ENCODE measurements around the gene RPL15.

The RPL15 gene

DNA sequence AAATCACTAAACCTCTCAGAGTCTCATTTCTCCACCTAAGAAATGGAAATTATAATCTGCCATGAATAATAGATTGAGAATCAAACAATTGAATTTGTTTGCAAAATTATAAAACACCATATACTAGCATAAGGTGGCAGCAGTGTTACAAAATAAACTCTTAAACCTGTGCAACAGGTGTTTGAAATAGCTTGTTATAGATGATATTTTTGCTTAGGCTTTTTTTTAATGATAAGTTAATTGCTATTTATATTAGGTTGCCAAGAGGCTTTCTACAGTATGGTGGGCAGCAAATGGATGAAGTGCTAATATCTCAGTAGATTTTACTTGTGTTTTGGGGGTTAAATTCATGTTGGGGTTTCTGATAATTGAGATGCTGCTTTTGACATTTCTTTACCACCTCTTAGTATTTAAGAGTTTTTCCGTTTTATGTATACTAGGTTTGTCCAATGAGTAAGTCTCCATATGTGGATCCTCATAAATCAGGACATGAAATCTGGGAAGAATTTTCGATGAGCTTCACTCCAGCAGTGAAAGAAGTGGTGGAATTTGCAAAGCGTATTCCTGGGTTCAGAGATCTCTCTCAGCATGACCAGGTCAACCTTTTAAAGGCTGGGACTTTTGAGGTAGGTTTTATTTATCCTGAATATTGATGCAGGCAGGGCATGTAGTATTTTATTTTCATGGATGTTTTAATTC is 47.8 kb downstream of the RPL15 start:
- H3K9me3 ChIP-seq (ENCODE audit: insufficient read depth, low read depth, low read length), result no peaks in the 10 kb centered on the region
- peaks cover 79% of the 10 kb centered on the region for H3K36me3 ChIP-seq (ENCODE audit: insufficient read depth, low read length)
- H3K4me1 ChIP-seq (ENCODE audit: insufficient read depth, low read length), result peaks cover 3% of the 10 kb centered on the region; the same call in 1 of the 2 replicates
- H3K27me3 ChIP-seq (ENCODE audit: insufficient read depth, low read length), result no peaks in the 10 kb centered on the region
- no peak overlapping the region for H3K4me3 ChIP-seq (ENCODE audit: low read length)
- no peak overlapping the region for H3K9ac ChIP-seq (ENCODE audit: low read depth, low read length)
- WGBS, result 98% methylated on average over 3 of the region's 3 CpGs
- H3K27ac ChIP-seq (ENCODE audit: low read depth, low read length), result no peak overlapping the region

DNA sequence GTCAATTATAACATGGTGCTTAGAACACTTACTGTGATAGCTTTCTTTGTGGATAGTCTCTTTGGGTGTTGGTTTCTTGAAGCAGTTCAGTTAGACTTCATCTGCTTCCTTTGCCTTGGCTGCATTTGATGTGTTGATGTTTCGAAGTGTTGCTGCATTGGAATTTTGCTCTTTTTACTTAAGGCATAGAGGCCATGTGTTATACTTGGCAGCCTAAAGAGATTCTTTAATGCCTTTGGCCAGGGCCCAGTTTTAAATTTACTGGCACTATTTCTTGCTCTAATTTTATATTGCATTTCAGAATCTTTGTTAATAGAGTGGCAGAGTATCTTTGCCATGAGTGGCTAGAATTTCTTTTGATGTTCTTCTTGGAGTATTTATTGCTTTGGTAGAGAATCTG is 49.4 kb downstream of the RPL15 start:
- H3K27ac ChIP-seq (ENCODE audit: low read depth, low read length), result no peak overlapping the region
- WGBS, result 88% methylated on average over 1 of the region's 1 CpG

DNA sequence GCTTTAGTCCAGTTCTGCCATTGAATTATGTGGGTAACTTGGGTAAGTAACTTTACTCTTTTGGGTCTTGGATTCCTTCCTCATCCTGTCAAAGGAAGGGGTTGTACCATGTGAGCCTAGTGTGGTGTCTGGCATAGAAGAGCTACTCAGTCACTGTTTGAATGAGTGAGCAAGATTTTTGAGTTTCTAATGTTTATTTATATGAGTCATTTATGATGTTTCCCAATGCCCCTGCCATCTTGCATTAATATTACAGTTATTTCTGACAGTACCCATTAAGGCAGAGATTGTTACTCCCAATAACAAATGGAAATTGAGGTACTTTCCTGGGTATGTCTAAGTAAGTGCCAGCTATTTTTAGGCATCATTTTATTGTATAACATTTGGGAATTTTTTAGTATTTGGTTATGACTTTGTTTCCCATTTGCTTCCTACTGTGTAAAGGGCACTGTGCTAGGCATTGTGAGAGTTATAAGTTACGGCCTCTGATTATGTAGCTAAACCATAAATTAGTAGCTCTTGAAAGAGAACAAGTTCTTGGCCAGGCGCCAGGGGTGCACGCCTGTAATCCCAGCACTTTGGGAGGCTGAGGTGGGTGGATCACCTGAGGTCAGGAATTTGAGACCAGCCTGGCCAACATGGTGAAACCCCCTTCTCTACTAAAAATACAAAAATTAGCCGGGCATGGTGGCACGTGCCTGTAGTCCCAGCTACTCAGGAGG is 51.7 kb downstream of the RPL15 start:
- Histone ChIP-seq H3K9ac (ENCODE audit: low read depth, low read length) (no peak overlapping the region), H3K36me3 (ENCODE audit: insufficient read depth, low read length) (peaks cover 68% of the 10 kb centered on the region), H3K27ac (ENCODE audit: low read depth, low read length) (no peak overlapping the region), H3K9me3 (ENCODE audit: insufficient read depth, low read depth, low read length) (no peaks in the 10 kb centered on the region), H3K27me3 (ENCODE audit: insufficient read depth, low read length) (no peaks in the 10 kb centered on the region), H3K4me1 (ENCODE audit: insufficient read depth, low read length) (no peaks in the 10 kb centered on the region), H3K4me3 (ENCODE audit: low read length) (no peak overlapping the region)
- 94% methylated on average over 5 of the region's 5 CpGs for WGBS

More for the DNA sequence above, 49.4 kb downstream of the RPL15 start:
- H3K27me3 ChIP-seq (ENCODE audit: insufficient read depth, low read length), result no peaks in the 10 kb centered on the region
- H3K9me3 ChIP-seq (ENCODE audit: insufficient read depth, low read depth, low read length), result no peaks in the 10 kb centered on the region
- no peak overlapping the region for H3K4me3 ChIP-seq (ENCODE audit: low read length)
- H3K4me1 ChIP-seq (ENCODE audit: insufficient read depth, low read length), result peaks cover 3% of the 10 kb centered on the region; the same call in 1 of the 2 replicates
- H3K36me3 ChIP-seq (ENCODE audit: insufficient read depth, low read length), result peaks cover 72% of the 10 kb centered on the region
- H3K9ac ChIP-seq (ENCODE audit: low read depth, low read length), result no peak overlapping the region

DNA sequence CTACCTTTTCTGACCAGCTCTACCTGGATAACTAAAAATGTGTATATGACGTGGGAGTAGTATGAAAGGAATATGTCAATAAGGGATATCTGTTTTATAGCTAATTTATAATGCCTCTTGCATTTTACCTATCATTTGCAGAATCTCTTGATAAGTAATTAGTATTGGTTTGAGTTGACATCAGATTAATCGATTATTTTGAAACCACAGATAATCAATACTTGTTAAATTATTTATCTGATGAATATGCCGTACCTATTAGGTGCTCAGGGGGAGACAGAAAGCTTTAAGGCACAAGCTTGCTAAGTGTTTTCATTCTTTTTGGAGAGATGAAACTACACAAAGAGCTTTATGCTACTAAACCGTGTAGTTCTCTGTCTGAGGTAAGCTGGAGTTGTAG is 52.5 kb downstream of the RPL15 start:
- H3K27ac ChIP-seq (ENCODE audit: low read depth, low read length), result no peak overlapping the region
- no peaks in the 10 kb centered on the region for H3K9me3 ChIP-seq (ENCODE audit: insufficient read depth, low read depth, low read length)
- H3K4me1 ChIP-seq (ENCODE audit: insufficient read depth, low read length), result no peaks in the 10 kb centered on the region
- H3K9ac ChIP-seq (ENCODE audit: low read depth, low read length), result no peak overlapping the region
- WGBS, result 85% methylated on average over 3 of the region's 4 CpGs
- no peak overlapping the region for H3K4me3 ChIP-seq (ENCODE audit: low read length)
- H3K36me3 ChIP-seq (ENCODE audit: insufficient read depth, low read length), result peaks cover 73% of the 10 kb centered on the region
- H3K27me3 ChIP-seq (ENCODE audit: insufficient read depth, low read length), result no peaks in the 10 kb centered on the region
